ENCODE data around the gene PLP1.

GRCh38 chrX:103791228-103791627 lies 14.6 kb downstream of the PLP1 start:
- TF ChIP-seq CTCF (IDR thresholded peaks at IDR 0.05) (no peak), POLR2AphosphoS5 (IDR thresholded peaks at IDR 0.05) (no peak)
